GM21723 (cell line): ENCODE results near the gene BRINP1.

ENCODE experiments used
- ATAC-seq: cut with Tn5 transposase; IDR thresholded peaks from one replicate; pipeline ENCODE4 v1.9.1; 2021; ENCODE audit warnings: mild to moderate bottlenecking, moderate library complexity; ENCODE audit not compliant: unreplicated experiment

BRINP1 gene

GRCh38 chr9:119283078-119283794 lies 86.0 kb downstream of the BRINP1 start:
- ATAC-seq: no peak

GRCh38 chr9:119282476-119283077 lies 86.7 kb downstream of the BRINP1 start:
- no peak for ATAC-seq

- ATAC-seq: no peak
Measured at GRCh38 chr9:119280740-119281485, 88.3 kb downstream of the BRINP1 start.

DNA sequence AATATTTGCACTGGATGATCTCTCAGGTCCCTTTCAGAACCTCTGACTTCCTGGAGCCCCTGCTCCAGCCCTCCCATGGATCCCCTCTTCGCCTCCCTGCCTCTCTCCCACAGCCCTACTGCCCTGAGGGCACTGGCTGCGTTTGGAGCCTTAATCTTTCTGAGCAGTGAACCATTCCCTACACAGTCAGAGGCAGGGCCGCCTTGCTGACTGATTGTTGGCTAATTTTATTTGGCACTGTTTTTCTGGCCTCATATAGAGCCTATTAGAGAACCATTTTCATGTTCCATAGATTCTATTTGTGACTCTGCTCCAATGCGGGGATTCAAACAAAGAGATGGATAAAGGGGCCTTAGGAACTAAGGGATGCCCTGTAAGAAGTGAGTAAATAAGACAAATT lies 91.1 kb downstream of the BRINP1 start:
- ATAC-seq: no peak

DNA sequence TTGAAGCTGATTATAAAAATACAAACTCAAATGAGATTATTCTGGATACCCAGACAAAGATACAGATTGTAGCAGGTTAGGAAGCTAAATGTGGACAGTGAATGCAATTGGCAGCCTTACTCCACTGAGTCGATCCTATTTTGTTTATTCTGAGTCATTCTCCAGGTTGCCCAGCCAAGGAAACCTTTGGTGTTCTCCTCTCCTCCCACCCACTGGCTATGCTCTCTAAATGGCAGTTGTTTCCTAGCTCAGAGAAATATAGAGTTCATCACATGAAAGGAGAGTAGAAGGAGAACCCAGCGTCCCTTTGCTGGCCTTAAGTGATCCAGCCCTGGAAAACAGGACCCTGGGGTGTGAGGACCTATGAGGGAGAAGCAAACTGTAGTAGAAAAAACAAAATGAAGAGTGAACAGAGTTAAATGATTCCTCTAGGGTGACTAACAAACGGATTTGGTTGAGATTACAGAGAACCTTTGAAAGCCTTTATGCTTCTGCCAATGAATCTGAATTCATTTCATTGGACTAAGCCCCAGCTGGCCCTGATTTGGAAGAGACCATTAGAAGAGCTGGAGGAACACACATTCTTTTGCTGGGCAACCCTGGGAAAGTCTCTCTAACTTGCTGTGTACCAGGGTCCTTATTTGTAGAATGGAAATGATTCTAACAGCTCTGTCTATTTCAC lies 95.1 kb downstream of the BRINP1 start:
- no peak for ATAC-seq

DNA sequence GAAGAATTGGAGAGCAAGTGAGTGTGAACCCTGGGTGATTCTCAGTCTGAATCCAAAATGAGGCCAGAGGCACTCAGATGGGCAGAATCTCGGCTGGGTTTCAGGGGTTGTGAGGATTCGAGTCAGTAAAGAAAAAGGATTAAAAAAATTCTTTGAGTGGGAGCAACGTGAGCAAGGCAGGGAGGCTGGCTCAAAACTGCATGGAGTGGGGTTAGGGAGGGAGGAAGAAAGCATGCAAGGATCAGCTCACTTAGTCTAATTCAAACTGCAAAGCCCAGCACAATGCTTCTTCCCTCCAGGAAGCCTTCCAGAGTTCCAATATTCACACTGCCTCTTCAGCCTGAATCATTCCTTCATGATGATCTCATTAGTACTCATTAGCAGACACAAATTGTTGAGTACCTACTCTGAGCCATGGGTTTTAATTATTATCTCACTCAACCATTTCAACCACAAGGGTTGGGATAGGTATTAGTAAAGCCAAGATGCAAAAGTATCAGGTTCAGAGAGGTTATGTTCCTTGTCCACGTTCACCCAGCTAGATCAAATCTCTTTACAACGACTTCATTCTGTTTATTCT lies 95.8 kb downstream of the BRINP1 start:
- no peak for ATAC-seq

DNA sequence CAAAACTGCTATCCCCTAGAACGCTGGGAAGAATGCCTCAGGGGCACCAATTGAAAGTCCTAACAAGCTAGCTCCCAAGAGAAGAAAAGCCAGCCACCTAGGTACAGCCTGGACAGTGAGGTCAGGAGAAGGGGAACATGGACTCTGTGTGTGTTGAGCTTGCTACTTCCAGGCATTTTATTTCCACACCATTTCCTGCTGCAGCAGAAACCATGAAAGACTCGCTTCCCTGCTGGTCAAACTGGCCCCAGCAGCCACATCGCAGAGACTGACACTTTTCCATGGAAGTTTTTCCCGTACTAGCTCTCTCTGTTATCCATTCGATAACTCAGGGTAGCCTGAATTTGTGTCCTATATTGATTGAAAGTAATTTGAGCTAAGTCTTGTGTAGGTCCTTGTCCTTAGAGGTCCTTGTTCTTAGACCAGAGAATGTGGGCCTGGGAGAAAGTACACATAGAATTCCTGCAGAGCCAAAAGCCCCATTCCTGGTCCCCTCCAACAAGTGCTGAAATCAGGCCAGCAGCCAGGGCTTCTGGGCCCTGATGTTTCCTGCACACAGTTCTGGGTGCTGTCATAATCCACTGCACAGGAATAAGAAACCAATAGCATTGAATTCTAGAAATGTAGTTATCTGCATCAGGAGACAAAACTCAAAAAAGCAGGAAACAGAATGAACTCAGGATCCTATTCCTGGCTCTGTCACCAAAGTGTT lies 96.6 kb downstream of the BRINP1 start:
- ATAC-seq: no peak

DNA sequence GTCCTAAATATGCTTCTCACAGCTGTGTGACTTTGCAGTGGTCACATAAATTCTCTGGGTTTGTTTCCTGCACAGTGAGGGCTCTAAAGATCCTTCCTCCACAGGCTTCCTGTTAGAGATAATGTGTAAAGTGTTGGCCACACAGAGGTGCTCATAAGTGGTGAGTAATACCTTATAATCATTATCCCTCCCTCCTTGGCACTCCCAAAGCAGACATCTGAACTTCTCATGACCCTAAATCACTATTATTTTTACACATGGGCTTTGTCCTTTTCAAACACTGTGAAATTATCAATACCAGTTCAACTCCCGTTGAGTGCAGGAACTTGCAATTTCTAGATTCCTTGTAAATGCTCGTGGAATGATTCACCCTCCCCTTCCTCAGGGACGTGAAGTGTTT lies 100.2 kb downstream of the BRINP1 start:
- no peak for ATAC-seq

- ATAC-seq: no peak
Measured at GRCh38 chr9:119264165-119264564, 105.1 kb downstream of the BRINP1 start.

DNA sequence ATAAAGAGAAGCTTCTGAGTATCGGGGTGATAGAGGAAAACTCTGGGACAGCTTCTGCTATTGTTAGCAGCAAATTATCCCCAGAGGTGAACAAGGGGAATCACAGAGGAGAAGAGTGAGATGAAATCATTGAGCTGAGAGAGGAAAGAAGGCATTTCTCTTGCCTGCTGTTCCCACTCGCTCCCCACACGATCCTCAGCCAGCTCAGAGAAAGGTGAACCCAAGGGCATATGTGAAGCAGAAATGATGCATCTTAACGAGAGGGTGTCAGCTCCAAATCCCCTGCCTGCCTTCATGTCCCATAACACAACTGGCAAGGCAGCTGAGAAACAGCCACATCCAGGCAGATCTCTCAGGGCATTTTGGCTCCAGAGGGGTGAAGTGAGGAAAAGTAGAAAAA lies 111.6 kb downstream of the BRINP1 start:
- no peak for ATAC-seq

- no peak for ATAC-seq
Measured at GRCh38 chr9:119255116-119255515, 114.1 kb downstream of the BRINP1 start.

DNA sequence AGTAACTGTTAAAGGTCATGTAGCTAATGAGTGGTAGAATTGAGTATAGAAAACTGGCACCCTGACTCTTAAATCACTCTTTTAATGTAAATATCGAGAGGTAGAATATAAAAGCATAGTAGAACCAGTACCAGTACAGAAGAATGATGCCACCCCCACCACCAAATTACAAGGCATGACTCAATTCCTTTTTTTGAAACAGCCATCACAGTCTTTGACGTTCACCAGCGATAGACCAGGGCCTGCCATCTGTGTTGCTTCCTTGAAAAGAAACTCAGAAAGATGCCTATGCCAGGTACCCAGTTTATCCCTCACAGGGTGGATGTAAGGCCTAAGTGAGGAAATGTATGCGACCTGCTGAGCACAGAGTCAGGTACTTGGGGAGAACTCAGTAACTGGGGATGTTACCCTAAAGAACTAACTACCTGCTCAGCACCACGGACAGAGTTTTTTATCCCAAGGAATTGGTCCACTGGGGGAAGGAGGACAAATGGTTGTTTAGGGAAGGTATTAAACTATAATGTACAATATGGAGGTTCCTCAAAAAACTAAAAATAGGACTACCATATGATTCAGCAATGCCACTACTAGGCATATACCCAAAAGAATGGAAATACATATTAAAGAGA lies 116.5 kb downstream of the BRINP1 start:
- no peak for ATAC-seq

- no peak for ATAC-seq
Measured at GRCh38 chr9:119251936-119252335, 117.3 kb downstream of the BRINP1 start.

- ATAC-seq: no peak
Measured at GRCh38 chr9:119250730-119251129, 118.5 kb downstream of the BRINP1 start.

DNA sequence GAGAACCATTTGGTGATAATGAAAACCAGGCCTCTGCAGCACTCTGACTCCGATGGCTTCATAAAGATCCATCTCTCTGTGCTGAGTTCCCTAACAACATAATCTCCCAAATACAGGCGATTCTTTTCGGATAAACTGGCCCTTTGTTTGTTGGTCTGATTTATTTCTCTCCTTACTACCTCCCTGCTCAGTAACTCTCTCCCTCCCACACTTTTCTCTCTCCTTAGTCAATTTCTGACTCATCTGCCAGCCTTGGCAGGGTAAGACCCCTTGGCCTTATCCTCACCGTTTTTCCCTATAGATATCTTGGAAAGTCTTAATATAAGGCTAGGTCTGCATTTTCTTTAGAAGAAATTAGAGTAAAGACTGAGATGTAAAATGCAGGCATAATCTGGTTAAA lies 128.7 kb downstream of the BRINP1 start:
- ATAC-seq: no peak

DNA sequence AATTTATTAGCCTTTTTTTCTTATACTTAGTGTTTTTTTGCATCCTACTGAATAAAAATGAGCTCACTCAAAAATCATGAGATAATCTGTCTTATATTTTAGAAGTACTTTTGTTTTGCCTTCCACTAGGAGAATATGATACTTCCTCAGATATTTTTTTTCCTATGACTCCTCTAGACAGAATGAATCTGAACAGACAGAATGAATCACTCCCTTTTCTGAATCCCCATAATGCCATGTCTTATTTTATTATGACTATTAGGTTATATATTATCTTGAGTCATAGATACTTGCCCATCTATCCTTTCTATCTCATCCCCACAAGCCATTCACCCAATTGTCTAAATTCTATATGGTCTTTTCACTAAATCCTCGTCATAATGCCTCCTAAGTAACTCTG lies 134.6 kb downstream of the BRINP1 start:
- no peak for ATAC-seq

DNA sequence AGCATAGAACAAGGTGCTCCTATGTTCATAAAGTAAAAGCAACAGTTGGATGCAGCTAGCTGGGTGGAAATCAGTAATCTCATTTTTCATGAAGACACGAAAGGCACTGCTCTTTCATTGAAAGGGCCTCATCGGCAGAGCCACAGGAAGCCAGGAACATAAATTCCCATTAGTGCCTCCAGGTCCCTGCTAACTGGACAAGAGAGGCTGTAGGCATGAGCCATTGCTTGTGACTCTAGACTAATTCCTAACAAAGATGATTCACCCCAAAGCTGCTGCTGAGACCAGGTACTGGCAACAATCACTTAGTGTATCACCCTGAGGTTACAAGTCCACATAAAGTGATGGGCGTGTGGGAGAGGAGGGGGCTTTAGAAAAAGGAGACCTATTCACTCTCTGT lies 141.8 kb downstream of the BRINP1 start:
- ATAC-seq: no peak

DNA sequence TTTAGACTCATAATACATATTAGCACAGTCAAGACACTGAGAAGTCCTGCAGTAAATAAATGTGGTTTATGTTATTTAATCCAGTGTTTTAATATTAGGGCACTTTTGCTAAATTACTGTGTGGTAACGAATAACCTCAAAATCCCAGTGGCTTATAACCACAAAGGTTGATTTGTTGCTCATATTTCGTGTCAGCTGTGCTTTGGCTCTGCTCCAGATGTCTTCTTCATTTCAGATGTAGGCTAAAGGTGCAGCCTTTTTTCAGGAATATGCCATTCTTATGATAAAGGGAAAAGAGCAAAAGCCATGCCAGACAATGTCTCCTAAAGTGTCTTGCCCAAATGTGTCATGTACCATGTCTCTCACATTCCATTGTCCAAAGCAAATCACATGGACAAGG lies 144.8 kb downstream of the BRINP1 start:
- no peak for ATAC-seq

DNA sequence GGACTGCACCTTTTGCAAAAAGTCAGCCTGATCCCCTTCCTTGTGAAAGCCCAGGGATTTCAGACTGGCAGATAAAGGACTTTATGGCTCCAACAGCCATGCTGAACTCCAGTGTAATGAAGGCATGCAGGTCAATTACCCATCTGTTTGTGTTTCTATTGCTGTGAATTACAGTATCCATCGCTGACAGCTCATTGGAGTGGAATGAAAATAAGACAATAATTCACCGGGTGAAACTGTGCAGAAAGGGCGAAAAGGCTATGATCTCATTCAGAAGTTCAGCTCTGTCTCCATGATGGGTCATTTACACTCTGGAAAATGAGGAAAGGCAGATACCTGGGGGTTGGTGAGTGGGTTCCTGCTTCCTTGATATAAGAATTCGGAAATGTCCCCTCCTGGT lies 148.0 kb downstream of the BRINP1 start:
- ATAC-seq: no peak

- no peak for ATAC-seq
Measured at GRCh38 chr9:119218293-119218692, 150.9 kb downstream of the BRINP1 start.
